ENCODE data around the gene BLM.

The BLM gene

GRCh38 chr15:90694987-90695386 is 22.2 kb upstream of the BLM start:
- TF ChIP-seq, protein P1, sequence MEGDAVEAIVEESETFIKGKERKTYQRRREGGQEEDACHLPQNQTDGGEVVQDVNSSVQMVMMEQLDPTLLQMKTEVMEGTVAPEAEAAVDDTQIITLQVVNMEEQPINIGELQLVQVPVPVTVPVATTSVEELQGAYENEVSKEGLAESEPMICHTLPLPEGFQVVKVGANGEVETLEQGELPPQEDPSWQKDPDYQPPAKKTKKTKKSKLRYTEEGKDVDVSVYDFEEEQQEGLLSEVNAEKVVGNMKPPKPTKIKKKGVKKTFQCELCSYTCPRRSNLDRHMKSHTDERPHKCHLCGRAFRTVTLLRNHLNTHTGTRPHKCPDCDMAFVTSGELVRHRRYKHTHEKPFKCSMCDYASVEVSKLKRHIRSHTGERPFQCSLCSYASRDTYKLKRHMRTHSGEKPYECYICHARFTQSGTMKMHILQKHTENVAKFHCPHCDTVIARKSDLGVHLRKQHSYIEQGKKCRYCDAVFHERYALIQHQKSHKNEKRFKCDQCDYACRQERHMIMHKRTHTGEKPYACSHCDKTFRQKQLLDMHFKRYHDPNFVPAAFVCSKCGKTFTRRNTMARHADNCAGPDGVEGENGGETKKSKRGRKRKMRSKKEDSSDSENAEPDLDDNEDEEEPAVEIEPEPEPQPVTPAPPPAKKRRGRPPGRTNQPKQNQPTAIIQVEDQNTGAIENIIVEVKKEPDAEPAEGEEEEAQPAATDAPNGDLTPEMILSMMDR (conservative IDR thresholded peaks at IDR 0.05; ENCODE audit: control insufficient read depth, insufficient read depth, low read depth, low read length) = no peak
- DNase-seq (ENCODE audit: low read depth) = no peak
- no peak overlapping the region for H3K4me3 ChIP-seq (ENCODE audit: control insufficient read depth, low read depth, low read length)

GRCh38 chr15:90697175-90697574 is 20.0 kb upstream of the BLM start:
- H3K4me3 ChIP-seq (ENCODE audit: control insufficient read depth, low read depth, low read length) = no peak overlapping the region
- TF ChIP-seq, protein P1 (conservative IDR thresholded peaks at IDR 0.05; ENCODE audit: control insufficient read depth, insufficient read depth, low read depth, low read length) = no peak
- no peak for DNase-seq (ENCODE audit: low read depth)

DNA sequence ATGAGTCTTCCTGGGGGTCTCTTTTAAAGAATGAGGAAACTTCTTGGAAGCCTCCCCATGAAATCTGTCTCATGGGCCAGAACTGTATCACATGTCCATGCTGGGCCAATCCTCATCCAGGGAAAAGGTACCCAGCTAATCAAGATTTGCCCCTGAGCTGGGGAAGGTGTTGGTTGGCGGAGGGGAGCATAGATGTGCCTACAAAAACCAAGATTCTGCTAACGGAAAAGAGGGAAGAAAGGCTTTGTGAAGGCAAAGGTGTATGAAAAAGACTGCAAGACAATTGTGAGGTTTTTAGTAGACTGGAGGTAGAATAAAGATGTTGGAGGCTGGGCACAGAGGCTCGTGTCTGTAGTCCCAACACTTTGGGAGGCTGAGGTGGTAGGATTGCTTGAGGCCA is 18.5 kb upstream of the BLM start:
- TF ChIP-seq, protein P1 (conservative IDR thresholded peaks at IDR 0.05; ENCODE audit: control insufficient read depth, insufficient read depth, low read depth, low read length) = no peak
- DNase-seq (ENCODE audit: low read depth) = no peak
- H3K4me3 ChIP-seq (ENCODE audit: control insufficient read depth, low read depth, low read length) = no peak overlapping the region

DNA sequence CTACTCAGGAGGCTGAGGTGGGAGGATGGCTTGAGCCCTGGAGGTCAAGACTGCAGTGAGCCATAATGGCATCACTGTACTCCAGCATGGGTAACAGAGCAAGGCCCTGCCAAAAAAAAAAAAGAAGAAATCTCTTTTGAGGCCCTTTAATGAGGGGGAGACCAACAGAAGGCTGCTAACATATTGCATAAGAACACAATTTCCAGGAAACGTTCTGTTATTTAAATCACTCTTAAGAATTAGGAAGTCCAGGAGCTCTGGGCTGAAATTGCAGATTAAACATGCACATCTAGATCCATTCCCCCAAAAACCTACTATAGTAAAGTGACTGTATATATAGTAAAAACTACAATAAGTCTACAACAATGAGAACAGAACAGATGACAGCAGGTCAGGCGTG is 16.1 kb upstream of the BLM start:
- DNase-seq (ENCODE audit: low read depth) = no peak
- TF ChIP-seq, protein P1 (conservative IDR thresholded peaks at IDR 0.05; ENCODE audit: control insufficient read depth, insufficient read depth, low read depth, low read length) = no peak

DNA sequence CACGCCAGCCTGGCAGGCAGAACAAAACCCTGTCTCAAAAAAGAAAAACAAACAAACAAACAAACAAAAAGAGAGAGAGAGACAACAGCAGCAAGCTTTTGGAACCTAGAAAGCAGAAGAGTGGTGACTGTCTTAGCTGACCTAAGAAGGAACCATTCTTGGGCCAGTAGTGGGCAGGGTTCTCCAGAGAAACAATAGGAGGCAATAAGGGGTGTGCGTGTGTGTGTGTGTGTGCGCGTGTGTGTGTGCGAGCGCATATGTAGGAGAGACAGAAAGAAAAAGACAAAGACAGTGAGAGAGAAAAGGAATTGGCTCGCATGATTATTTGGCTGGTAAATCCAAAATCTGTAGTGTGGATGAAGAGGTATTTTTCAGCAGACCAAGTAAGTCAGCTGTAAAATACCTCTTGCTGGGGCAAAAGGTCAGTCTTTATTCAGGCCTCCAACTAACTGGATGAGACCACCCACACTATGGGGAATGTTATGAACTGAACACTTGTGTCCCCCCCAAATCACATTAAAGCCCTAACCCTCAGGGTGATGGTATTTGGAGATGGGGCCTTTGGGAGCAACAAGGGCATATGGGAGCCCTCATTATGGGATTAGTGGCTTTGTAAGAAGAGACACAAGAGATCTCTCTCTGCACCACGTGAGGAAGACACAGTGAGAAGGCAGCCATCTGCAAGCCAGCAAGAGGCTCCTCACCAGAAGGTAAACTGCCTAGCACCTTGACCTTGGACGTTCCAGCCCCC is 15.1 kb upstream of the BLM start:
- TF ChIP-seq, protein P1 (conservative IDR thresholded peaks at IDR 0.05; ENCODE audit: control insufficient read depth, insufficient read depth, low read depth, low read length) = no peak
- DNase-seq (ENCODE audit: low read depth) = peak; percentile 18
- H3K4me3 ChIP-seq (ENCODE audit: control insufficient read depth, low read depth, low read length) = no peak overlapping the region

More for the DNA sequence above, 16.1 kb upstream of the BLM start:
- no peak overlapping the region for H3K4me3 ChIP-seq (ENCODE audit: control insufficient read depth, low read depth, low read length)

GRCh38 chr15:90703455-90703854 is 13.7 kb upstream of the BLM start:
- TF ChIP-seq, protein P1 (conservative IDR thresholded peaks at IDR 0.05; ENCODE audit: control insufficient read depth, insufficient read depth, low read depth, low read length) = no peak
- no peak for DNase-seq (ENCODE audit: low read depth)
- H3K4me3 ChIP-seq (ENCODE audit: control insufficient read depth, low read depth, low read length) = no peak overlapping the region
